Measurements from ENCODE around the gene ZNF462.

Gene ZNF462

GRCh38 chr9:106960258-106960657, 97.3 kb downstream of the ZNF462 start:
- H4K8ac ChIP-seq (ENCODE audit: low read length), result no peak overlapping the region
- H3K9ac ChIP-seq (ENCODE audit: low read length), result no peak overlapping the region
- H3K4me1 ChIP-seq (ENCODE audit: control insufficient read depth, insufficient read depth, low read depth, low read length), result peaks cover 8% of the 10 kb centered on the region
- peaks cover 24% of the 10 kb centered on the region for H3K79me1 ChIP-seq (replicated peaks; ENCODE audit: low read length, poor library complexity, severe bottlenecking)
- H3K18ac ChIP-seq (ENCODE audit: low read depth in 1 of 2, low read length in 2 of 2), result no peak overlapping the region
- H2BK15ac ChIP-seq (ENCODE audit: low read depth, poor library complexity, severe bottlenecking), result no peak overlapping the region
- WGBS, result 91% methylated on average over 5 of the region's 5 CpGs
- H2BK120ac ChIP-seq (ENCODE audit: low read depth, low read length), result no peak overlapping the region
- no peak overlapping the region for H3K4me2 ChIP-seq (ENCODE audit: low read length, poor library complexity, severe bottlenecking)
- peaks cover 24% of the 10 kb centered on the region for H3K9me3 ChIP-seq (ENCODE audit: control insufficient read depth, low read length)
- no peaks in the 10 kb centered on the region for H3K27me3 ChIP-seq (ENCODE audit: control insufficient read depth in 1 of 2, insufficient read depth in 1 of 2, low read length in 2 of 2)
- H2BK12ac ChIP-seq (ENCODE audit: low read length in 2 of 2), result no peak overlapping the region
- no peak overlapping the region for H3K4ac ChIP-seq (ENCODE audit: low read depth in 1 of 2, low read length in 2 of 2)
- H3K4me3 ChIP-seq (ENCODE audit: insufficient read depth in 1 of 2, low read depth in 1 of 2, low read length in 2 of 2), result peak overlapping the region in 1 of 2 experiments; percentile 23
- H3K23ac ChIP-seq (ENCODE audit: low read length in 2 of 2), result no peak overlapping the region
- no peak overlapping the region for H3K14ac ChIP-seq (ENCODE audit: low read length in 2 of 2)
- no peak overlapping the region for H2AK5ac ChIP-seq (ENCODE audit: low read length, severe bottlenecking)
- no peak overlapping the region for H3K27ac ChIP-seq (ENCODE audit: low read length, poor library complexity, severe bottlenecking)
- H2AFZ ChIP-seq (ENCODE audit: low read depth, low read length), result no peak overlapping the region
- peaks cover 4 to 13% of the 10 kb centered on the region in 2 experiments for H3K36me3 ChIP-seq (ENCODE audit: control insufficient read depth in 1 of 2, insufficient read depth in 2 of 2, low read depth in 1 of 2, low read length in 2 of 2)
- H2BK5ac ChIP-seq (ENCODE audit: low read depth, low read length, poor library complexity, severe bottlenecking), result no peak overlapping the region
- H4K91ac ChIP-seq (ENCODE audit: low read length), result no peak overlapping the region
- DNase-seq, result no peak

- no peak overlapping the region for H2BK12ac ChIP-seq (ENCODE audit: low read length in 2 of 2)
- no peak overlapping the region for H4K91ac ChIP-seq (ENCODE audit: low read length)
- H2BK5ac ChIP-seq (ENCODE audit: low read depth, low read length, poor library complexity, severe bottlenecking), result no peak overlapping the region
- H3K4me1 ChIP-seq (ENCODE audit: control insufficient read depth, insufficient read depth, low read depth, low read length), result peaks cover 8% of the 10 kb centered on the region
- no peak overlapping the region for H3K23ac ChIP-seq (ENCODE audit: low read length in 2 of 2)
- H3K27me3 ChIP-seq (ENCODE audit: control insufficient read depth in 1 of 2, insufficient read depth in 1 of 2, low read length in 2 of 2), result no peaks in the 10 kb centered on the region
- H3K4ac ChIP-seq (ENCODE audit: low read depth in 1 of 2, low read length in 2 of 2), result no peak overlapping the region
- no peak overlapping the region for H2BK120ac ChIP-seq (ENCODE audit: low read depth, low read length)
- H4K8ac ChIP-seq (ENCODE audit: low read length), result no peak overlapping the region
- H3K4me3 ChIP-seq (ENCODE audit: insufficient read depth in 1 of 2, low read depth in 1 of 2, low read length in 2 of 2), result peak overlapping the region in 1 of 2 experiments; percentile 2
- peak overlapping the region in 1 of 2 experiments; percentile 21 for H3K18ac ChIP-seq (ENCODE audit: low read depth in 1 of 2, low read length in 2 of 2)
- no peak overlapping the region for H3K9ac ChIP-seq (ENCODE audit: low read length)
- H3K36me3 ChIP-seq (ENCODE audit: control insufficient read depth in 1 of 2, insufficient read depth in 2 of 2, low read depth in 1 of 2, low read length in 2 of 2), result peaks cover 4 to 13% of the 10 kb centered on the region in 2 experiments
- no peak overlapping the region for H2AFZ ChIP-seq (ENCODE audit: low read depth, low read length)
- H3K14ac ChIP-seq (ENCODE audit: low read length in 2 of 2), result no peak overlapping the region
- H3K27ac ChIP-seq (ENCODE audit: low read length, poor library complexity, severe bottlenecking), result peak overlapping the region; percentile 45
- no peak overlapping the region for H2AK5ac ChIP-seq (ENCODE audit: low read length, severe bottlenecking)
- peaks cover 26% of the 10 kb centered on the region for H3K79me1 ChIP-seq (replicated peaks; ENCODE audit: low read length, poor library complexity, severe bottlenecking)
- no peak for DNase-seq
- no peak overlapping the region for H3K4me2 ChIP-seq (ENCODE audit: low read length, poor library complexity, severe bottlenecking)
- no peak overlapping the region for H2BK15ac ChIP-seq (ENCODE audit: low read depth, poor library complexity, severe bottlenecking)
- WGBS, result 96% methylated on average over 2 of the region's 2 CpGs
- peaks cover 24% of the 10 kb centered on the region for H3K9me3 ChIP-seq (ENCODE audit: control insufficient read depth, low read length)
Observed at GRCh38 chr9:106961623-106962022, 98.7 kb downstream of the ZNF462 start.

- H2BK15ac ChIP-seq (ENCODE audit: low read depth, poor library complexity, severe bottlenecking), result no peak overlapping the region
- peak overlapping the region; percentile 45 for H3K27ac ChIP-seq (ENCODE audit: low read length, poor library complexity, severe bottlenecking)
- no peak overlapping the region for H2BK12ac ChIP-seq (ENCODE audit: low read length in 2 of 2)
- no peak overlapping the region for H3K23ac ChIP-seq (ENCODE audit: low read length in 2 of 2)
- H2AFZ ChIP-seq (ENCODE audit: low read depth, low read length), result no peak overlapping the region
- peaks cover 30% of the 10 kb centered on the region for H3K79me1 ChIP-seq (replicated peaks; ENCODE audit: low read length, poor library complexity, severe bottlenecking)
- no peak overlapping the region for H2BK5ac ChIP-seq (ENCODE audit: low read depth, low read length, poor library complexity, severe bottlenecking)
- peaks cover 8% of the 10 kb centered on the region for H3K4me1 ChIP-seq (ENCODE audit: control insufficient read depth, insufficient read depth, low read depth, low read length)
- no peak overlapping the region for H3K9ac ChIP-seq (ENCODE audit: low read length)
- peaks cover 4 to 13% of the 10 kb centered on the region in 2 experiments for H3K36me3 ChIP-seq (ENCODE audit: control insufficient read depth in 1 of 2, insufficient read depth in 2 of 2, low read depth in 1 of 2, low read length in 2 of 2)
- H3K4me3 ChIP-seq (ENCODE audit: insufficient read depth in 1 of 2, low read depth in 1 of 2, low read length in 2 of 2), result peak overlapping the region in 1 of 2 experiments; percentile 2
- H2AK5ac ChIP-seq (ENCODE audit: low read length, severe bottlenecking), result no peak overlapping the region
- H3K9me3 ChIP-seq (ENCODE audit: control insufficient read depth, low read length), result peaks cover 24% of the 10 kb centered on the region
- 96% methylated on average over 1 of the region's 2 CpGs for WGBS
- no peak overlapping the region for H3K4ac ChIP-seq (ENCODE audit: low read depth in 1 of 2, low read length in 2 of 2)
- H3K4me2 ChIP-seq (ENCODE audit: low read length, poor library complexity, severe bottlenecking), result no peak overlapping the region
- DNase-seq, result no peak
- no peak overlapping the region for H4K8ac ChIP-seq (ENCODE audit: low read length)
- peak overlapping the region in 1 of 2 experiments; percentile 21 for H3K18ac ChIP-seq (ENCODE audit: low read depth in 1 of 2, low read length in 2 of 2)
- no peaks in the 10 kb centered on the region for H3K27me3 ChIP-seq (ENCODE audit: control insufficient read depth in 1 of 2, insufficient read depth in 1 of 2, low read length in 2 of 2)
- no peak overlapping the region for H2BK120ac ChIP-seq (ENCODE audit: low read depth, low read length)
- no peak overlapping the region for H3K14ac ChIP-seq (ENCODE audit: low read length in 2 of 2)
- H4K91ac ChIP-seq (ENCODE audit: low read length), result no peak overlapping the region
Observed at GRCh38 chr9:106962122-106962521, 99.2 kb downstream of the ZNF462 start.

- Histone ChIP-seq H2AK5ac (ENCODE audit: low read length, severe bottlenecking) (no peak overlapping the region), H3K9me3 (ENCODE audit: control insufficient read depth, low read length) (peaks cover 24% of the 10 kb centered on the region), H3K4me2 (ENCODE audit: low read length, poor library complexity, severe bottlenecking) (no peak overlapping the region), H2AFZ (ENCODE audit: low read depth, low read length) (no peak overlapping the region), H3K9ac (ENCODE audit: low read length) (no peak overlapping the region), H3K4me3 (ENCODE audit: insufficient read depth in 1 of 2, low read depth in 1 of 2, low read length in 2 of 2) (no peak overlapping the region), H4K8ac (ENCODE audit: low read length) (no peak overlapping the region), H3K14ac (ENCODE audit: low read length in 2 of 2) (no peak overlapping the region), H3K79me1 (replicated peaks; ENCODE audit: low read length, poor library complexity, severe bottlenecking) (peaks cover 30% of the 10 kb centered on the region), H3K36me3 (ENCODE audit: control insufficient read depth in 1 of 2, insufficient read depth in 2 of 2, low read depth in 1 of 2, low read length in 2 of 2) (peaks cover 4 to 13% of the 10 kb centered on the region in 2 experiments), H2BK5ac (ENCODE audit: low read depth, low read length, poor library complexity, severe bottlenecking) (no peak overlapping the region), H3K18ac (ENCODE audit: low read depth in 1 of 2, low read length in 2 of 2) (no peak overlapping the region), H2BK120ac (ENCODE audit: low read depth, low read length) (no peak overlapping the region), H3K4ac (ENCODE audit: low read depth in 1 of 2, low read length in 2 of 2) (no peak overlapping the region), H3K27ac (ENCODE audit: low read length, poor library complexity, severe bottlenecking) (no peak overlapping the region), H3K4me1 (ENCODE audit: control insufficient read depth, insufficient read depth, low read depth, low read length) (peaks cover 8% of the 10 kb centered on the region), H2BK15ac (ENCODE audit: low read depth, poor library complexity, severe bottlenecking) (no peak overlapping the region), H3K23ac (ENCODE audit: low read length in 2 of 2) (no peak overlapping the region), H4K91ac (ENCODE audit: low read length) (no peak overlapping the region), H2BK12ac (ENCODE audit: low read length in 2 of 2) (no peak overlapping the region), H3K27me3 (ENCODE audit: control insufficient read depth in 1 of 2, insufficient read depth in 1 of 2, low read length in 2 of 2) (no peaks in the 10 kb centered on the region)
- WGBS, result 92% methylated on average over 6 of the region's 8 CpGs
- DNase-seq, result no peak
Observed at GRCh38 chr9:106962615-106963363, 99.8 kb downstream of the ZNF462 start.
